GM12872 (cell line): ENCODE results near the gene TMPO.

Experiments used
- CTCF ChIP-seq: IDR thresholded peaks from 3 replicates; pipeline ENCODE4 v1.5.1; 2011; ENCODE audit warnings: low read depth, mild to moderate bottlenecking, low read length, moderate library complexity; ENCODE audit not compliant: insufficient read depth

TMPO gene

GRCh38 chr12:98579347-98579746, 64.0 kb downstream of the TMPO start:
- no peak for TF ChIP-seq CTCF

GRCh38 chr12:98579835-98580234, 64.4 kb downstream of the TMPO start:
- TF ChIP-seq CTCF, result no peak

DNA sequence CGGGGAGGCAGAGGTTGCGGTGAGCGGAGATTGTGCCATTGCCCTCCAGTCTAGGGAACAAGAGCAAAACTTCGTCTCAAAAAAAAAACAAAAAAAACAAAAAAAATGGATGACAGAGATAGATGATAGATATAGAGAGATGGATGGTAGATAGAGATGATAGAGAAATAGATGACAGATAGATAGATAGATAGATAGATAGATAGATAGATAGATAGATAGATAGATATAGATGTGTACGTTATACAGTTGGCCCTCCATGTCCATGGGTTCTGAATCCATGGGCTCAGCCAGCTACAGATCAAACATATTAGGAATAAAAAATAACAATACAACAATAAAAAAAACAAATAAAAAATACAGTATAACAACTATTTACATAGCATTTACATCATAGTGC, 65.3 kb downstream of the TMPO start:
- TF ChIP-seq CTCF, result no peak

DNA sequence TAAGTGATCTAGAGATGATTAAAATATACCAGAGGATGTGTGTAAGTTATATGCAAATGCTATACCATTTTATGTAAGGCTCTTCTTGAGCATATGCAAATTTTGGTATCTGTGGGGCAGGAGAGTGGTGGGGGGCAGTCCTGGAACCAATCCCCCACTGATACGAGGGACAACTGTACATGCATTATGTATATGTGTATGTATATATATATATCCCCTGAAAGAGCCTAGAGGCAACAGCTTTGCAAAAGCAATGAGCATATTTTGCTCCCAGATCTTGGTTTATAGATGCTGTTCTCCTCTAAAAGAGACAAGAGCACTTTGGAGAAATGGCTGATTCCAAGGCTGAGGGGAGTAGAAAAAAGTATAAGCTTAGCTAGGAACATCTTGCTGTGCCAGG, 65.7 kb downstream of the TMPO start:
- TF ChIP-seq CTCF, result no peak

GRCh38 chr12:98582093-98582492, 66.7 kb downstream of the TMPO start:
- TF ChIP-seq CTCF, result no peak

DNA sequence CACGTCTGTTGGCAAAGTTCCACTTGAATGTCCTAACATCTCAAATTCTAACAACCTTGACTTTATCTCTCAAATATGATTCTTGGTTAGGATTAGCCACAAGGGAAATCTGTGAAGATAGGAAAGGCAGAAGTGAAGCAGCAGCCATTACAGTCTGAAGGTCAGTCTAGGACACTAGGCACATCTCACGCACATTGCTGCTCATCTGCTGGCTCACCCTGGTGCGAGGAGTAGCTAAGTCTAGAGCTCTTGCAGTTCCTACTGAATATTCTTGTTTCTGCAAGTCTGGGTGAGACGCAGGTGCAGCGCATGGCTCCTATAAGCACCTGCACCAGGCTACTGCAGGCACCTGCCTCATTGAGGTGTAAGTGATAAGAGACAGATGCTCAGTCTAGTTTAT, 71.7 kb downstream of the TMPO start:
- no peak for TF ChIP-seq CTCF

GRCh38 chr12:98591209-98591608, 75.8 kb downstream of the TMPO start:
- TF ChIP-seq CTCF, result 0 out of 3 replicates have a peak, but pooled peaks have one; percentile 12
